ENCODE measurements around the gene PTS.

GRCh38 chr11:112211536-112211935 is 14.7 kb upstream of the PTS start:
- TF ChIP-seq TAF1 (conservative IDR thresholded peaks at IDR 0.05): no peak
- no peak for TF ChIP-seq REST (IDR thresholded peaks at IDR 0.05)

Measured in liver (tissue), 2 donors.